Hepatocyte (in vitro differentiated cells): Measurements from ENCODE around the gene CRABP1.

Experiments used
- EZH2 ChIP-seq: fragments of 200-600 bp; sonication (generic); IDR thresholded peaks from 2 replicates; pipeline ENCODE4 v1.6.1; 2016; ENCODE audit warnings: antibody characterized with exemption, mild to moderate bottlenecking, borderline replicate concordance
- TF ChIP-seq, protein P1 (sequence below): fragments of 200-600 bp; sonication (generic); IDR thresholded peaks from 2 replicates; pipeline ENCODE4 v1.5.1; 2016; ENCODE audit warnings: antibody characterized with exemption, mild to moderate bottlenecking; ENCODE audit not compliant: poor library complexity

DNA sequence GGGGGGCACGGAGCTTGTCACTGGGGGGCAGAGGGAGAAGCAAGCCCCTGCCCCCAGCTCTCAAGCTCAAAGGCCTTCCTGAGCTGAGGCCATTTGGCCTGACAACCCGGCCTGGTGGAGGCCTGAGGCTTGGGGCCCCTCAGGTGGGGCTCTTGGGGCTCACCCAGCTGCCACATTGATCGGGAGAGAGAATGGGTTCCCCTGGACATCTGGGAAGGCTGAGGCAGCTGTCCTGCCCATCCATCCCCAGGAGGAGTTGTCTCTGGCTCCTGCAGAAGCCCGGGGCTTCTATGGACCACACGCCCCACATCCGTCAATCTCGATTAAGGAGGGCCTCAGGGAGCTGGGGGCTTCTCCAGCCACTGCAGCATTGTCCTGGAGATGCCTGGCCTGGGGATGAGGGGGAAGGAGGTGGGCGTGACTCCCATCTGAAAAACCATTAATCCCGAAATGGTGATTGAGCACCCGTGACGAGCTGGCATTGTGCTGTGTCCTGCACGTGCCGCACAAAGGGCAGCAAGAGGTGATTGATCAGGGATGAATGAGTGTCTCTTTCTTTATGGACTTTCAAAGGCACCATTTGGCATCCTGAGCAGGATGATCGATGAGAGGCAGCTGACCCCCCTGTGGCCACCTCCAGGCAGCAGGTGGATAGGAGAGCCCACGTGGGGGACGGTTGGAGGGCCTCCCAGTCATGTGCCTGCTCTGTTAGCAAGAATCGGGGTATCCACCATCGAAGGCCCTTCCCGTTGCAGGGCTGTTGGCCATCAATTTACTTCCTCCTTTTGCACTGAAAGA is 17.2 kb upstream of the CRABP1 start:
- TF ChIP-seq, protein P1, sequence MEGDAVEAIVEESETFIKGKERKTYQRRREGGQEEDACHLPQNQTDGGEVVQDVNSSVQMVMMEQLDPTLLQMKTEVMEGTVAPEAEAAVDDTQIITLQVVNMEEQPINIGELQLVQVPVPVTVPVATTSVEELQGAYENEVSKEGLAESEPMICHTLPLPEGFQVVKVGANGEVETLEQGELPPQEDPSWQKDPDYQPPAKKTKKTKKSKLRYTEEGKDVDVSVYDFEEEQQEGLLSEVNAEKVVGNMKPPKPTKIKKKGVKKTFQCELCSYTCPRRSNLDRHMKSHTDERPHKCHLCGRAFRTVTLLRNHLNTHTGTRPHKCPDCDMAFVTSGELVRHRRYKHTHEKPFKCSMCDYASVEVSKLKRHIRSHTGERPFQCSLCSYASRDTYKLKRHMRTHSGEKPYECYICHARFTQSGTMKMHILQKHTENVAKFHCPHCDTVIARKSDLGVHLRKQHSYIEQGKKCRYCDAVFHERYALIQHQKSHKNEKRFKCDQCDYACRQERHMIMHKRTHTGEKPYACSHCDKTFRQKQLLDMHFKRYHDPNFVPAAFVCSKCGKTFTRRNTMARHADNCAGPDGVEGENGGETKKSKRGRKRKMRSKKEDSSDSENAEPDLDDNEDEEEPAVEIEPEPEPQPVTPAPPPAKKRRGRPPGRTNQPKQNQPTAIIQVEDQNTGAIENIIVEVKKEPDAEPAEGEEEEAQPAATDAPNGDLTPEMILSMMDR = no peak
- TF ChIP-seq EZH2 = no peak
